ENCODE measurements around the gene GAGE13.
A peak's percentile ranks its signal among the peaks of the same experiment; 100 is the strongest.
"Not testable (repeated sequence)": the region's sequence is repeated elsewhere in the genome, so short reads cannot be mapped to it uniquely, and the experiment has no call there.

Gene GAGE13

GRCh38 chrX:49331282-49331681 is at the start of gene GAGE13:
Gene GAGE13, plus strand, starts transcription at chrX:49331582. Its CDS starts 1,156 bp downstream, at chrX:49332738.
- not testable (repeated sequence) for H3K27ac ChIP-seq

- peak; percentile 24; the same call in 1 of the 2 replicates for TF ChIP-seq CTCF (conservative IDR thresholded peaks at IDR 0.05)
Measured at GRCh38 chrX:49282647-49283011, 48.8 kb upstream of the GAGE13 start.

GRCh38 chrX:49284212-49284611 is 47.2 kb upstream of the GAGE13 start:
- no peak for TF ChIP-seq CTCF (conservative IDR thresholded peaks at IDR 0.05)
- H3K27ac ChIP-seq = no peak overlapping the region

More at GRCh38 chrX:49282647-49283011, 48.8 kb upstream of the GAGE13 start:
- no peak overlapping the region for H3K27ac ChIP-seq

- no peak for TF ChIP-seq CTCF (conservative IDR thresholded peaks at IDR 0.05)
- H3K27ac ChIP-seq = no peak overlapping the region
Measured at GRCh38 chrX:49286136-49286535, 45.2 kb upstream of the GAGE13 start.

GRCh38 chrX:49286581-49286980 is 44.8 kb upstream of the GAGE13 start:
- no peak overlapping the region for H3K27ac ChIP-seq
- TF ChIP-seq CTCF (conservative IDR thresholded peaks at IDR 0.05) = no peak

GRCh38 chrX:49287665-49288064 is 43.7 kb upstream of the GAGE13 start:
- TF ChIP-seq CTCF (conservative IDR thresholded peaks at IDR 0.05) = no peak
- H3K27ac ChIP-seq = no peak overlapping the region

- no peak for TF ChIP-seq CTCF (conservative IDR thresholded peaks at IDR 0.05)
- H3K27ac ChIP-seq = no peak overlapping the region
Measured at GRCh38 chrX:49290215-49290614, 41.2 kb upstream of the GAGE13 start.

- H3K27ac ChIP-seq = no peak overlapping the region
- peak; percentile 57 for TF ChIP-seq CTCF (conservative IDR thresholded peaks at IDR 0.05)
Measured at GRCh38 chrX:49291615-49292337, 39.6 kb upstream of the GAGE13 start.
